PC-3 (cell line): ENCODE data around the gene YIPF7. TPM values are rescaled to one million over a fixed set of nuclear protein-coding genes. Genes with fewer than 3 reads are reported as not detected.

ENCODE experiments used
- ATAC-seq: fragments of 200-7000 bp; cut with Tn5 transposase; 2 replicates; pipeline ENCODE4 v1.9.1; 2020; ENCODE audit warnings: mild to moderate bottlenecking, moderate library complexity
- BruUV-seq: library from RNA; stranded (reverse); fragments of 400-500 nt; replicated peaks from 2 replicates; lab custom pipeline; 2021; lab: Mats Ljungman, UMichigan
- CTCF ChIA-PET: fragments of 300-600 bp; sonication (Branson Sonifier 250); formaldehyde crosslinking; loops from one replicate; lab custom pipeline; 2022; ENCODE audit warnings: antibody characterized with exemption; lab: Charles Lee
- POLR2A ChIA-PET: fragments of 300-600 bp; sonication (Branson Sonifier 250); formaldehyde crosslinking; loops from one replicate; lab custom pipeline; 2022; ENCODE audit warnings: antibody characterized with exemption; ENCODE audit not compliant: unreplicated experiment; lab: Charles Lee
- DNase-seq: peaks from one replicate; pipeline ENCODE4 v3.0.0-alpha.2; 2015
- H2AFZ ChIP-seq: fragments of 300-600 bp; sonication (generic); 2 replicates; pipeline ENCODE4 v1.6.0; 2016; ENCODE audit warnings: antibody characterized with exemption, low read length
- H3F3A ChIP-seq: fragments of 300-600 bp; sonication (generic); one replicate; pipeline ENCODE4 v1.6.0; 2017; ENCODE audit warnings: antibody characterized with exemption, low read length, control low read depth, mild to moderate bottlenecking; ENCODE audit not compliant: unreplicated experiment
- H3K27ac ChIP-seq: fragments of 300-600 bp; sonication (generic); 2 replicates; pipeline ENCODE4 v1.5.1; 2016; ENCODE audit warnings: mild to moderate bottlenecking, low read length
- H3K27me3 ChIP-seq: fragments of 300-600 bp; sonication (generic); 2 replicates; pipeline ENCODE4 v1.6.1; 2016; ENCODE audit warnings: low read length, mixed read lengths
- H3K36me3 ChIP-seq: fragments of 300-600 bp; sonication (generic); 2 replicates; pipeline ENCODE4 v1.6.1; 2016; ENCODE audit warnings: low read depth, mixed run types, low read length, mixed read lengths
- H3K4me1 ChIP-seq: fragments of 300-600 bp; sonication (generic); 2 replicates; pipeline ENCODE4 v1.5.1; 2016; ENCODE audit warnings: low read length; ENCODE audit not compliant: insufficient read depth
- H3K4me2 ChIP-seq: fragments of 300-600 bp; sonication (generic); 2 replicates; pipeline ENCODE4 v1.6.0; 2016; ENCODE audit warnings: low read length
- H3K4me3 ChIP-seq: fragments of 300-600 bp; sonication (generic); 2 replicates; pipeline ENCODE4 v1.5.1; 2016; ENCODE audit warnings: mild to moderate bottlenecking, low read length, mixed read lengths
- H3K79me2 ChIP-seq: fragments of 300-600 bp; sonication (generic); 2 replicates; pipeline ENCODE4 v1.6.1; 2017; ENCODE audit warnings: low read length, mixed read lengths
- H3K9ac ChIP-seq: fragments of 300-600 bp; sonication (generic); 2 replicates; pipeline ENCODE4 v1.6.0; 2016; ENCODE audit warnings: mild to moderate bottlenecking, low read length
- H3K9me2 ChIP-seq: fragments of 300-600 bp; sonication (generic); replicated peaks from 2 replicates; pipeline ENCODE4 v1.6.1; 2016; ENCODE audit warnings: mixed run types, low read length, mixed read lengths
- H3K9me3 ChIP-seq: fragments of 300-600 bp; sonication (generic); 2 replicates; pipeline ENCODE4 v1.6.1; 2016; ENCODE audit warnings: low read length, mixed read lengths
- H4K20me1 ChIP-seq: fragments of 300-600 bp; sonication (generic); 2 replicates; pipeline ENCODE4 v1.6.1; 2016; ENCODE audit warnings: low read length, mixed read lengths
- CTCF ChIP-seq: fragments of 300-600 bp; sonication (generic); conservative IDR thresholded peaks from 2 replicates; pipeline ENCODE4 v1.5.1; 2017; ENCODE audit warnings: antibody characterized with exemption, low read depth, mild to moderate bottlenecking, low read length
- EZH2 ChIP-seq: fragments of 300-600 bp; sonication (generic); IDR thresholded peaks from one replicate; pipeline ENCODE4 v1.6.1; 2017; ENCODE audit warnings: antibody characterized with exemption, mild to moderate bottlenecking, low read length; ENCODE audit not compliant: unreplicated experiment
- EZH2phosphoT487 ChIP-seq: fragments of 300-600 bp; sonication (generic); IDR thresholded peaks from 2 replicates; pipeline ENCODE4 v1.6.1; 2018; ENCODE audit warnings: mild to moderate bottlenecking, antibody characterized with exemption, low read length, borderline replicate concordance
- intact Hi-C: fragments of 100-400 bp; cut with micrococcal nuclease; formaldehyde crosslinking; loops from 2 replicates; pipeline ENCODE4 v1.9.0; 2023
- total RNA-seq: library from RNA; depleted of rRNA; stranded (reverse); fragments of >200 nt; gene quantifications from 2 replicates; pipeline ENCODE4 v1.2.3, GENCODE V29; 2014

YIPF7 gene
- total RNA-seq, 1 experiment from 2014 or later: not detected

GRCh38 chr4:44675366-44675765 lies 23.9 kb upstream of the YIPF7 start:
- no peak overlapping the region for H3K27ac ChIP-seq
- ChIA-PET POLR2A (no interaction called here), CTCF (no interaction called here)
- H3K79me2 ChIP-seq: peaks cover 21% of the 10 kb centered on the region
- ATAC-seq (no peak), DNase-seq (no peak)
- H3K4me2 ChIP-seq: no peak overlapping the region
- H3K36me3 ChIP-seq: no peaks in the 10 kb centered on the region
- intact Hi-C loops: no loop called here
- H3F3A ChIP-seq: no peaks in the 10 kb centered on the region
- H3K9me3 ChIP-seq: no peaks in the 10 kb centered on the region
- TF ChIP-seq CTCF (no peak), EZH2 (no peak), EZH2phosphoT487 (no peak)
- no peak overlapping the region for H3K9ac ChIP-seq
- no peaks in the 10 kb centered on the region for H3K9me2 ChIP-seq
- H3K4me1 ChIP-seq: no peaks in the 10 kb centered on the region; the same call in 1 of the 2 replicates
- no peak overlapping the region for H3K4me3 ChIP-seq
- no peaks in the 10 kb centered on the region for H3K27me3 ChIP-seq
- no peak overlapping the region for H2AFZ ChIP-seq
- BruUV-seq: no TSS peak
- H4K20me1 ChIP-seq: no peaks in the 10 kb centered on the region

- Histone ChIP-seq H3K27me3 (no peaks in the 10 kb centered on the region), H3K36me3 (no peaks in the 10 kb centered on the region), H3K79me2 (peaks cover 12% of the 10 kb centered on the region), H3K9ac (no peak overlapping the region), H3K9me2 (no peaks in the 10 kb centered on the region), H2AFZ (no peak overlapping the region), H3K9me3 (no peaks in the 10 kb centered on the region), H3K4me2 (no peak overlapping the region), H3K4me1 (no peaks in the 10 kb centered on the region; the same call in 1 of the 2 replicates), H3K4me3 (no peak overlapping the region), H4K20me1 (no peaks in the 10 kb centered on the region), H3K27ac (no peak overlapping the region), H3F3A (no peaks in the 10 kb centered on the region)
- ATAC-seq: no peak
- intact Hi-C loops: no loop called here
- CTCF ChIA-PET: no interaction called here
- DNase-seq: no peak
- no TSS peak for BruUV-seq
- POLR2A ChIA-PET: no interaction called here
- TF ChIP-seq CTCF: peak; percentile 26; the same call in 1 of the 2 replicates
- TF ChIP-seq EZH2phosphoT487: no peak
- no peak for TF ChIP-seq EZH2
Measured at GRCh38 chr4:44674471-44674870, 23.0 kb upstream of the YIPF7 start.

GRCh38 chr4:44671636-44672035 lies 20.2 kb upstream of the YIPF7 start:
- Histone ChIP-seq H2AFZ (no peak overlapping the region), H3K4me1 (no peaks in the 10 kb centered on the region; the same call in 1 of the 2 replicates), H3F3A (no peaks in the 10 kb centered on the region), H3K9me3 (no peaks in the 10 kb centered on the region), H3K4me3 (no peak overlapping the region), H3K4me2 (no peak overlapping the region), H3K9me2 (no peaks in the 10 kb centered on the region), H3K79me2 (no peaks in the 10 kb centered on the region), H3K27ac (no peak overlapping the region), H3K36me3 (no peaks in the 10 kb centered on the region), H3K27me3 (no peaks in the 10 kb centered on the region), H4K20me1 (no peaks in the 10 kb centered on the region), H3K9ac (no peak overlapping the region)
- POLR2A ChIA-PET: no interaction called here
- BruUV-seq: no TSS peak
- intact Hi-C loops: no loop called here
- no peak for ATAC-seq
- CTCF ChIA-PET: no interaction called here
- TF ChIP-seq EZH2phosphoT487 (no peak), EZH2 (no peak), CTCF (no peak)
- DNase-seq: no peak
